A549 (cell line): ENCODE results near the gene FUT6. TPM values are rescaled to one million over a fixed set of nuclear protein-coding genes. Genes with fewer than 3 reads are reported as not detected.
A peak's percentile ranks its signal among the peaks of the same experiment; 100 is the strongest.

Experiments
- ATAC-seq, 2 experiments: fragments of 200-7000 bp in 1 of 2; fragments of >200 bp in 1 of 2; cut with Nextera tagmentation in 1 of 2; cut with Tn5 transposase in 1 of 2; 3 replicates each; pipeline versions ENCODE4 v1.8.0 to v1.9.1; 2018 to 2020; ENCODE audit warnings: mild to moderate bottlenecking in 1 of 2, moderate library complexity in 1 of 2
- CTCF ChIA-PET: fragments of 300-600 bp; sonication (Branson Sonifier 250); formaldehyde crosslinking; extraction: SDS; loops from one replicate; lab custom pipeline; 2021; ENCODE audit warnings: antibody characterized with exemption, inconsistent platforms; lab: Yijun Ruan, JAX
- POLR2A ChIA-PET: fragments of 350-600 bp; formaldehyde crosslinking; extraction: SDS; loops from one replicate; lab custom pipeline; 2021; ENCODE audit warnings: antibody characterized with exemption, inconsistent platforms; lab: Yijun Ruan, JAX
- DNase-seq, 2 experiments: peaks; one replicate each; pipeline versions ENCODE4 v3.0.0 to v3.0.0-alpha.2; 2011 to 2016; ENCODE audit warnings: low read depth in 1 of 2, low spot score in 1 of 2
- FAIRE-seq: peaks from 2 replicates; lab custom pipeline; 2011; peaks lifted over from hg19 to GRCh38; lab: Jason Lieb, UNC
- H3K27ac ChIP-seq, 2 experiments: fragments of >200 bp; sonication (Bioruptor Twin); formaldehyde crosslinking; 3 replicates each; pipeline ENCODE4 v1.5.1; 2016 to 2017
- H3K4me1 ChIP-seq: fragments of >200 bp; sonication (Bioruptor Twin); formaldehyde crosslinking; 3 replicates; pipeline ENCODE4 v1.6.1; 2016
- H3K4me2 ChIP-seq: fragments of >200 bp; sonication (Bioruptor Twin); formaldehyde crosslinking; 3 replicates; pipeline ENCODE4 v1.6.1; 2016
- H3K4me3 ChIP-seq: fragments of >200 bp; sonication (Bioruptor Twin); formaldehyde crosslinking; 3 replicates; pipeline ENCODE4 v1.5.1; 2016
- H3K9me3 ChIP-seq: fragments of >200 bp; sonication (Bioruptor Twin); formaldehyde crosslinking; 3 replicates; pipeline ENCODE4 v1.6.1; 2016
- CEBPB ChIP-seq, 2 experiments: fragments of >200 bp in 1 of 2; sonication (Bioruptor Twin) in 1 of 2; formaldehyde crosslinking in 1 of 2; IDR thresholded peaks; 2 replicates each; pipeline ENCODE4 v1.6.1; 2012 to 2016
- CHD4 ChIP-seq: fragments of 200-600 bp; sonication (generic); IDR thresholded peaks from 2 replicates; pipeline ENCODE4 v1.6.1; 2016; ENCODE audit warnings: antibody characterized with exemption, mild to moderate bottlenecking, borderline replicate concordance
- EHMT2 ChIP-seq: fragments of 200-600 bp; sonication (generic); IDR thresholded peaks from 2 replicates; pipeline ENCODE4 v1.6.1; 2016; ENCODE audit warnings: antibody characterized with exemption, low read depth, mild to moderate bottlenecking, moderate library complexity
- ESRRA ChIP-seq: fragments of 150-350 bp; IDR thresholded peaks from 2 replicates; pipeline ENCODE4 v1.6.1; 2014; ENCODE audit warnings: mild to moderate bottlenecking, low read length, borderline replicate concordance
- FOSB ChIP-seq: fragments of 250-450 bp; sonication (Bioruptor Pico); IDR thresholded peaks from 2 replicates; pipeline ENCODE4 v1.5.0; 2020; ENCODE audit warnings: mild to moderate bottlenecking, moderate library complexity
- HEYL ChIP-seq: fragments of 250-450 bp; sonication (Bioruptor Pico); IDR thresholded peaks from 2 replicates; pipeline ENCODE4 v1.8.0; 2021; ENCODE audit warnings: mild to moderate bottlenecking, moderate library complexity
- HOXA7 ChIP-seq: fragments of 250-450 bp; sonication (Bioruptor Pico); IDR thresholded peaks from 2 replicates; pipeline ENCODE4 v1.5.0; 2020; ENCODE audit warnings: mild to moderate bottlenecking, moderate library complexity
- HOXB5 ChIP-seq: fragments of 250-450 bp; sonication (Bioruptor Pico); IDR thresholded peaks from 2 replicates; pipeline ENCODE4 v1.5.0; 2020; ENCODE audit warnings: mild to moderate bottlenecking, moderate library complexity
- KDM1A ChIP-seq: fragments of 200-600 bp; sonication (generic); IDR thresholded peaks from 2 replicates; pipeline ENCODE4 v1.6.1; 2016; ENCODE audit warnings: low read depth, mild to moderate bottlenecking
- KDM5A ChIP-seq: fragments of 200-600 bp; sonication (generic); IDR thresholded peaks from 2 replicates; pipeline ENCODE4 v1.6.1; 2016; ENCODE audit warnings: antibody characterized with exemption, mild to moderate bottlenecking
- NPAS2 ChIP-seq: fragments of 250-450 bp; sonication (Bioruptor Pico); IDR thresholded peaks from 2 replicates; pipeline ENCODE4 v1.8.0; 2022; ENCODE audit warnings: mild to moderate bottlenecking, moderate library complexity, borderline replicate concordance
- POLR2A ChIP-seq: IDR thresholded peaks from 2 replicates; pipeline ENCODE4 v1.6.1; 2012; ENCODE audit warnings: mild to moderate bottlenecking, low read length
- POLR2AphosphoS2 ChIP-seq: conservative IDR thresholded peaks from 2 replicates; pipeline ENCODE4 v1.6.1; 2012; ENCODE audit warnings: low read length, improper control_type of control experiment, inconsistent platforms
- RCOR1 ChIP-seq: fragments of 150-350 bp; IDR thresholded peaks from 2 replicates; pipeline ENCODE4 v1.6.1; 2014; ENCODE audit warnings: antibody characterized with exemption, low read length, low read depth
- RFX5 ChIP-seq: fragments of 450-650 bp; IDR thresholded peaks from 2 replicates; pipeline ENCODE4 v1.7.1; 2014; ENCODE audit warnings: antibody characterized with exemption, mild to moderate bottlenecking, moderate library complexity
- ZFP36 ChIP-seq: fragments of 450-650 bp; IDR thresholded peaks from 2 replicates; pipeline ENCODE4 v1.6.1; 2014; ENCODE audit warnings: borderline replicate concordance; ENCODE audit not compliant: partially characterized antibody
- ZSCAN20 ChIP-seq: fragments of 250-450 bp; sonication (Bioruptor Pico); IDR thresholded peaks from 2 replicates; pipeline ENCODE4 v1.8.0; 2022; ENCODE audit warnings: mild to moderate bottlenecking, moderate library complexity
- WGBS: methylation state at CpG from one replicate; pipeline ENCODE4 v1.1.6; 2017; ENCODE audit errors: missing lambda C conversion rate; 5-methylcytosine and 5-hydroxymethylcytosine counted together
- polyA plus RNA-seq, 4 experiments: library from polyadenylated mRNA; depleted of rRNA in 3 of 4; stranded (reverse); fragments of >200 nt; fragmentation: RNase III in 1 of 4; extraction: RNeasy Plus Mini Kit Qiagen cat#74134 plus additional on column Dnase treatment in 1 of 4; gene quantifications; 2 replicates in 3 of 4; 3 replicates in 1 of 4; pipeline ENCODE4 v1.2.3, GENCODE V29; 2011 to 2017
- TF ChIP-seq, protein P1 (sequence below): IDR thresholded peaks from 2 replicates; pipeline ENCODE4 v1.6.1; 2012
- TF ChIP-seq, protein P2 (sequence below): fragments of 250-450 bp; sonication (Bioruptor Pico); IDR thresholded peaks from 2 replicates; pipeline ENCODE4 v1.5.0; 2021; ENCODE audit warnings: mild to moderate bottlenecking, moderate library complexity, borderline replicate concordance
- TF ChIP-seq, protein P3 (sequence below): fragments of 150-350 bp; IDR thresholded peaks from 2 replicates; pipeline ENCODE4 v1.6.1; 2014; ENCODE audit warnings: low read depth, mild to moderate bottlenecking, low read length

Gene FUT6
- polyA plus RNA-seq, 2 of the 4 experiments (the other 2 are of a cell fraction), result not detected

DNA sequence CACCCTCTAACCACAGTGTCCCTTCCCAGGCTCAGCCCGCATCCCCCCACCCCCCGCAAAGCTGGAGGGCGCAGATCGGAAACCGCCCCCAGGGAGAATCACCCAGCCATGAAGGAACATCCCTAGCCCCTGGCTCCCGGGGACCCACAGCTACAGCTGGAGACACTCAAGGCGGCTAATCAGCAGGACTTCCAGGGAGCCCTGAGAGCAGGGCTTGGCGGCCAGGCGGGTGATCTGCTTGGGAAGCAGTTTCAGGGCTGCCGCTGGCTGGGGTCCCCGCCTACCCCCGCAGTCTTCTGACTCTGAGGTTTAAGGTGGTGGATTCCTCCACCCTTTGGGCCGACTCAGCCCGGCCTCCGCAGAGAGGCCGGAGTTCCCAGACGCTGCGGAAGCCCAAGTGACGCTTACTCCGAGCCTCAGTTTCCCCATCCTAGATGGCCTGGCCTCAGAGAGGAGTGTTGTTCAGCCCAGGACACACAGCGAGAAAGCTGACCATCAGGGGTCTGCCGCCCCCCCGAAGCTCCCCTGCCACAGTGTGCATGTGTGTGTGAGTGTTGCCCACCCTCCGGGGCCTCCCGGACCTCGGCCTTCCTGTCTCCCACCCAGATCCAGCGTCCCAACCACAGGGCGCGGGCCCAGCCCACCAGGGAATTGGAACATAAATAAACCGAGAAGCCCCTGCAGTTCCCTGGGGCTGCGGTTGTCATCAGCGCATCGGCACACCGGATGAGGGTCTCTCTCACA lies 9.8 kb downstream of the FUT6 start:
- Histone ChIP-seq H3K4me2 (no peak overlapping the region), H3K9me3 (no peaks in the 10 kb centered on the region), H3K27ac (no peak overlapping the region), H3K4me1 (peaks cover 19% of the 10 kb centered on the region), H3K4me3 (no peak overlapping the region)
- ChIA-PET CTCF (interaction anchor here (0.9 to 8.5 kb wide), 4 partner anchors 25 to 63 kb away, joined by 3 to 74 read pairs (median 6); partner anchors contain the start of gene NRTN), POLR2A (interaction anchor here (0.6 to 2.7 kb wide), 4 partner anchors 9 to 74 kb away, joined by 4 to 42 read pairs (median 14); partner anchors contain the start of genes NDUFA11, NRTN and VMAC)
- ATAC-seq (no peak), DNase-seq (no peak), FAIRE-seq (no peak)
- WGBS, result 86% methylated on average over 14 of the region's 34 CpGs
- TF ChIP-seq, protein P1, sequence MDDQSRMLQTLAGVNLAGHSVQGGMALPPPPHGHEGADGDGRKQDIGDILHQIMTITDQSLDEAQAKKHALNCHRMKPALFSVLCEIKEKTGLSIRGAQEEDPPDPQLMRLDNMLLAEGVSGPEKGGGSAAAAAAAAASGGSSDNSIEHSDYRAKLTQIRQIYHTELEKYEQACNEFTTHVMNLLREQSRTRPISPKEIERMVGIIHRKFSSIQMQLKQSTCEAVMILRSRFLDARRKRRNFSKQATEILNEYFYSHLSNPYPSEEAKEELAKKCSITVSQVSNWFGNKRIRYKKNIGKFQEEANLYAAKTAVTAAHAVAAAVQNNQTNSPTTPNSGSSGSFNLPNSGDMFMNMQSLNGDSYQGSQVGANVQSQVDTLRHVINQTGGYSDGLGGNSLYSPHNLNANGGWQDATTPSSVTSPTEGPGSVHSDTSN, result no peak
- TF ChIP-seq HOXA7 (CRISPR knock-in tag) (no peak), RFX5 (no peak), EHMT2 (no peak), HEYL (CRISPR knock-in tag) (no peak), CEBPB (IDR thresholded peaks at IDR 0.05) (no peak), HOXB5 (CRISPR knock-in tag) (no peak), ZSCAN20 (CRISPR knock-in tag) (no peak), RCOR1 (no peak), ZFP36 (no peak), POLR2A (no peak), POLR2AphosphoS2 (no peak), ESRRA (no peak), FOSB (CRISPR knock-in tag) (no peak), KDM5A (no peak), NPAS2 (CRISPR knock-in tag) (no peak), CHD4 (no peak)
- TF ChIP-seq, protein P2, sequence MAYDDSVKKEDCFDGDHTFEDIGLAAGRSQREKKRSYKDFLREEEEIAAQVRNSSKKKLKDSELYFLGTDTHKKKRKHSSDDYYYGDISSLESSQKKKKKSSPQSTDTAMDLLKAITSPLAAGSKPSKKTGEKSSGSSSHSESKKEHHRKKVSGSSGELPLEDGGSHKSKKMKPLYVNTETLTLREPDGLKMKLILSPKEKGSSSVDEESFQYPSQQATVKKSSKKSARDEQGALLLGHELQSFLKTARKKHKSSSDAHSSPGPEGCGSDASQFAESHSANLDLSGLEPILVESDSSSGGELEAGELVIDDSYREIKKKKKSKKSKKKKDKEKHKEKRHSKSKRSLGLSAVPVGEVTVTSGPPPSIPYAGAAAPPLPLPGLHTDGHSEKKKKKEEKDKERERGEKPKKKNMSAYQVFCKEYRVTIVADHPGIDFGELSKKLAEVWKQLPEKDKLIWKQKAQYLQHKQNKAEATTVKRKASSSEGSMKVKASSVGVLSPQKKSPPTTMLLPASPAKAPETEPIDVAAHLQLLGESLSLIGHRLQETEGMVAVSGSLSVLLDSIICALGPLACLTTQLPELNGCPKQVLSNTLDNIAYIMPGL, result no peak
- TF ChIP-seq, protein P3, sequence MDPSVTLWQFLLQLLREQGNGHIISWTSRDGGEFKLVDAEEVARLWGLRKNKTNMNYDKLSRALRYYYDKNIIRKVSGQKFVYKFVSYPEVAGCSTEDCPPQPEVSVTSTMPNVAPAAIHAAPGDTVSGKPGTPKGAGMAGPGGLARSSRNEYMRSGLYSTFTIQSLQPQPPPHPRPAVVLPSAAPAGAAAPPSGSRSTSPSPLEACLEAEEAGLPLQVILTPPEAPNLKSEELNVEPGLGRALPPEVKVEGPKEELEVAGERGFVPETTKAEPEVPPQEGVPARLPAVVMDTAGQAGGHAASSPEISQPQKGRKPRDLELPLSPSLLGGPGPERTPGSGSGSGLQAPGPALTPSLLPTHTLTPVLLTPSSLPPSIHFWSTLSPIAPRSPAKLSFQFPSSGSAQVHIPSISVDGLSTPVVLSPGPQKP, result no peak

DNA sequence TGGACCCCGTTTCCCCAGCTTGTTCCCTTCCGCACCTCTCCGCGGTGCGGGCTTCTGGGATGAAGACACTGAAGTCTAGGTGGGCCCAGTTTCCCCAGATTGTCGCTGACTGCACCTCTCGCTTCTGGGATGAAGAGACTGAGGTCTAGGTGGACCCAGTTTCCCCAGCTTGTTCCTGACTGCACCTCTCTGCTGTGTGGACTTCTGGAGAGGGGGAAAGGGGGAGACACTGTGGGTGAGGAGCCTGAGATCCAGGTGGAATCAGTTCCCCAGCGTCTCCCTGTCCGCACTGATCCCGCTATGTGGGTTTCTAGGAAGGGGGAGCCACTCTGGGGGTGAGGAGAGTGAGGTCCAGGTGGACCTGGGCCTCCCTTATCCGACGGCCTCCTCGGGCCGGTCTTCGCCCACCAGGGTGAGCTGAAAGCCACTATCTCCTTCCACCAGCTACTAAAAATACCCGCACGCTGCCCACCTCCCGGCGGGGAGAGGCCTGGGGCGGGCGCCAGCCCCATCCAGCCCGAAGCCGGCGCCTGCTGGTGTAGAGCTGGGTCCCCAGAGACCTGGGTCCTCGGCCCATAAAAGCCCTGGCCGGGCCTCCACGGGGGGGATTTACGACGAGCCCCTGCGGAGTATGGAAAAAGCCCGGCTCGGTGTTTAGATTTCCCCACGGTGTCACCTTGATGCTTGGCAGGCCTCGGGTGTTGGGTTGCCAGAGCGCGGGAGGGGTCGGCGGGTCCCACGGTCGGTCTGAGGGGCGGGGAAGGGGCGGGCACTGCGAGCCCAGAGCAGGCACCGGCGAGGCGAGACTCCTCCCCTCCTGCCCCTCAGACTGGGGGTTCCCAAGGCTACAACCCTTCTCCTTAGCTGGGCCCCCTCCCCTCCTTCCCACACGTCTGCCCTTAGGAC lies 10.6 kb downstream of the FUT6 start:
- peaks cover 19% of the 10 kb centered on the region for H3K4me1 ChIP-seq
- no peak for DNase-seq
- CTCF ChIA-PET, result interaction anchor here (0.7 to 8.5 kb wide), 5 partner anchors 25 to 1011 kb away, joined by 3 to 74 read pairs (median 3); partner anchors contain the start of gene NRTN
- no peak for FAIRE-seq
- H3K4me3 ChIP-seq, result peak overlapping the region; percentile 64
- no peak for ATAC-seq
- H3K9me3 ChIP-seq, result no peaks in the 10 kb centered on the region
- H3K27ac ChIP-seq, result peak overlapping the region; percentile 91 to 98
- no peak for TF ChIP-seq KDM1A
- TF ChIP-seq HEYL (CRISPR knock-in tag), result no peak
- TF ChIP-seq, protein P3, result no peak
- no peak for TF ChIP-seq CEBPB (IDR thresholded peaks at IDR 0.05)
- TF ChIP-seq, all 56 proteins: peak for 0
- H3K4me2 ChIP-seq, result peak overlapping the region; percentile 89
- POLR2A ChIA-PET, result interaction anchor here (0.6 to 2.7 kb wide), 22 partner anchors 8 to 437 kb away, joined by 3 to 42 read pairs (median 4); partner anchors contain the start of genes FUT5, FUT6, NDUFA11 and NRTN
- WGBS, result 88% methylated on average over 33 of the region's 47 CpGs
